ENCODE results near the gene ZNF41.

- TF ChIP-seq SIN3A (IDR thresholded peaks at IDR 0.05; ENCODE audit: borderline replicate concordance, low read depth, low read length) (no peak), MAX (IDR thresholded peaks at IDR 0.05; ENCODE audit: low read depth) (no peak), SMC3 (IDR thresholded peaks at IDR 0.05; ENCODE audit: low read depth, low read length) (no peak), RAD21 (IDR thresholded peaks at IDR 0.05; ENCODE audit: low read length) (no peak), POLR2AphosphoS5 (IDR thresholded peaks at IDR 0.05; ENCODE audit: low read depth, low read length) (no peak), CTCF (IDR thresholded peaks at IDR 0.05) (no peak), MXI1 (IDR thresholded peaks at IDR 0.05; ENCODE audit: low read depth, low read length) (no peak), GABPA (IDR thresholded peaks at IDR 0.05; ENCODE audit: low read depth) (no peak), USF2 (IDR thresholded peaks at IDR 0.05; ENCODE audit: borderline replicate concordance, low read depth, low read length) (no peak), EP300 (IDR thresholded peaks at IDR 0.05; ENCODE audit: borderline replicate concordance in 1 of 2, low read depth in 1 of 2, low read length in 1 of 2) (no peak), FOXJ3 (CRISPR knock-in tag; IDR thresholded peaks at IDR 0.05) (no peak), MEF2A (IDR thresholded peaks at IDR 0.05; ENCODE audit: borderline replicate concordance, low read depth) (no peak), TAF1 (IDR thresholded peaks at IDR 0.05; ENCODE audit: borderline replicate concordance, low read depth, low read length) (no peak), JUND (IDR thresholded peaks at IDR 0.05) (no peak)
Observed at GRCh38 chrX:47498411-47498810, 15.4 kb upstream of the ZNF41 start.
